Activated naive CD8-positive, alpha-beta T cell treated with anti-CD3 and anti-CD28 coated beads, Interleukin-2, amount 10 ng/mL, durations not matched to agents 7 days and 5 days (primary cell): Measurements from ENCODE around the gene IL1RL2. TPM values are rescaled to one million over a fixed set of nuclear protein-coding genes. Genes with fewer than 3 reads are reported as not detected.
A peak's percentile ranks its signal among the peaks of the same experiment; 100 is the strongest.

Experiments
- ATAC-seq: fragments of 150-1000 bp; cut with Tn5 transposase; one replicate; pipeline ENCODE4 v1.10.0; 2021; ENCODE audit warnings: low read depth, moderate library complexity
- POLR2A ChIA-PET: fragments of 350-600 bp; sonication (Branson Sonifier 250); formaldehyde crosslinking; loops from one replicate; lab custom pipeline; 2021; ENCODE audit warnings: antibody characterized with exemption; lab: Charles Lee
- DNase-seq: peaks from one replicate; pipeline ENCODE4 v3.0.0; 2021
- H3K27ac Mint-ChIP-seq: one replicate; pipeline ENCODE4 v1.8.0; 2022; ENCODE audit warnings: mild to moderate bottlenecking, mixed read lengths
- H3K27me3 Mint-ChIP-seq: one replicate; pipeline ENCODE4 v1.8.0; 2022; ENCODE audit warnings: mild to moderate bottlenecking, moderate library complexity, mixed read lengths
- H3K36me3 Mint-ChIP-seq: one replicate; pipeline ENCODE4 v1.8.0; 2021; ENCODE audit warnings: mild to moderate bottlenecking, mixed read lengths
- H3K4me1 Mint-ChIP-seq: one replicate; pipeline ENCODE4 v1.8.0; 2021; ENCODE audit warnings: mixed read lengths
- H3K4me3 Mint-ChIP-seq: one replicate; pipeline ENCODE4 v1.8.0; 2022; ENCODE audit warnings: mild to moderate bottlenecking, moderate library complexity, mixed read lengths
- H3K9me3 Mint-ChIP-seq: one replicate; pipeline ENCODE4 v1.8.0; 2021; ENCODE audit warnings: mixed read lengths
- total RNA-seq, 2 experiments: library from RNA; stranded (reverse); gene quantifications; one replicate each; pipeline ENCODE4 v1.2.3, GENCODE V29; 2021

IL1RL2 gene
- total RNA-seq, 2 experiments from 2014 or later: not detected

GRCh38 chr2:102278720-102279390 is 92.0 kb downstream of the IL1RL2 start:
- H3K36me3 Mint-ChIP-seq: peaks cover 37% of the 10 kb centered on the region
- DNase-seq (no peak), ATAC-seq (no peak)
- peaks cover 59% of the 10 kb centered on the region for H3K4me1 Mint-ChIP-seq
- no peaks in the 10 kb centered on the region for H3K27me3 Mint-ChIP-seq
- peak overlapping the region; percentile 67 for H3K27ac Mint-ChIP-seq
- peak overlapping the region; percentile 42 for H3K4me3 Mint-ChIP-seq
- H3K9me3 Mint-ChIP-seq: peaks cover 10% of the 10 kb centered on the region
- POLR2A ChIA-PET: interaction anchor here (0.6 to 3.5 kb wide), 3 partner anchors 12 to 1027 kb away, joined by 3 to 11 read pairs (median 4); no protein-coding TSS in a partner anchor

GRCh38 chr2:102279391-102279735 is 92.5 kb downstream of the IL1RL2 start:
- POLR2A ChIA-PET: interaction anchor here (0.6 to 1.6 kb wide), 2 partner anchors 14 to 77 kb away, joined by 3 to 4 read pairs; no protein-coding TSS in a partner anchor
- no peak for ATAC-seq
- H3K4me1 Mint-ChIP-seq: peaks cover 57% of the 10 kb centered on the region
- H3K9me3 Mint-ChIP-seq: peaks cover 9% of the 10 kb centered on the region
- H3K27ac Mint-ChIP-seq: peak overlapping the region; percentile 22
- no peaks in the 10 kb centered on the region for H3K27me3 Mint-ChIP-seq
- no peak overlapping the region for H3K4me3 Mint-ChIP-seq
- peaks cover 31% of the 10 kb centered on the region for H3K36me3 Mint-ChIP-seq
- no peak for DNase-seq

GRCh38 chr2:102282678-102283091 is 95.9 kb downstream of the IL1RL2 start:
- Mint-ChIP-seq H3K27ac (no peak overlapping the region), H3K4me3 (no peak overlapping the region), H3K4me1 (peaks cover 33% of the 10 kb centered on the region), H3K9me3 (no peaks in the 10 kb centered on the region), H3K36me3 (peaks cover 10% of the 10 kb centered on the region), H3K27me3 (peaks cover 3% of the 10 kb centered on the region)
- ATAC-seq: no peak
- no peak for DNase-seq
- POLR2A ChIA-PET: interaction anchor here (0.9 kb wide), 1 partner anchor 9 kb away, joined by 3 read pairs; no protein-coding TSS in a partner anchor

GRCh38 chr2:102283996-102284395 is 97.2 kb downstream of the IL1RL2 start:
- H3K27me3 Mint-ChIP-seq: peaks cover 5% of the 10 kb centered on the region
- peaks cover 3% of the 10 kb centered on the region for H3K9me3 Mint-ChIP-seq
- ATAC-seq (no peak), DNase-seq (no peak)
- H3K4me3 Mint-ChIP-seq: no peak overlapping the region
- H3K4me1 Mint-ChIP-seq: peaks cover 24% of the 10 kb centered on the region
- peaks cover 10% of the 10 kb centered on the region for H3K36me3 Mint-ChIP-seq
- POLR2A ChIA-PET: interaction anchor here (0.6 kb wide), 1 partner anchor 10 kb away, joined by 3 read pairs; no protein-coding TSS in a partner anchor
- H3K27ac Mint-ChIP-seq: no peak overlapping the region

- H3K9me3 Mint-ChIP-seq: peaks cover 4% of the 10 kb centered on the region
- H3K4me3 Mint-ChIP-seq: no peak overlapping the region
- peaks cover 20% of the 10 kb centered on the region for H3K4me1 Mint-ChIP-seq
- ATAC-seq: no peak
- DNase-seq: no peak
- peaks cover 5% of the 10 kb centered on the region for H3K27me3 Mint-ChIP-seq
- H3K27ac Mint-ChIP-seq: no peak overlapping the region
- peaks cover 11% of the 10 kb centered on the region for H3K36me3 Mint-ChIP-seq
- POLR2A ChIA-PET: interaction anchor here (0.8 kb wide), 1 partner anchor 8 kb away, joined by 3 read pairs; no protein-coding TSS in a partner anchor
These were observed 97.8 kb downstream of the IL1RL2 start for GRCh38 chr2:102284611-102285010.

GRCh38 chr2:102285368-102285767 is 98.5 kb downstream of the IL1RL2 start:
- no peak overlapping the region for H3K4me3 Mint-ChIP-seq
- H3K36me3 Mint-ChIP-seq: peaks cover 15% of the 10 kb centered on the region
- POLR2A ChIA-PET: interaction anchor here (0.7 to 0.8 kb wide), 2 partner anchors 9 to 18 kb away, joined by 3 to 4 read pairs; no protein-coding TSS in a partner anchor
- DNase-seq (no peak), ATAC-seq (no peak)
- H3K27me3 Mint-ChIP-seq: peaks cover 5% of the 10 kb centered on the region
- no peak overlapping the region for H3K27ac Mint-ChIP-seq
- H3K4me1 Mint-ChIP-seq: peaks cover 22% of the 10 kb centered on the region
- H3K9me3 Mint-ChIP-seq: peaks cover 6% of the 10 kb centered on the region

DNA sequence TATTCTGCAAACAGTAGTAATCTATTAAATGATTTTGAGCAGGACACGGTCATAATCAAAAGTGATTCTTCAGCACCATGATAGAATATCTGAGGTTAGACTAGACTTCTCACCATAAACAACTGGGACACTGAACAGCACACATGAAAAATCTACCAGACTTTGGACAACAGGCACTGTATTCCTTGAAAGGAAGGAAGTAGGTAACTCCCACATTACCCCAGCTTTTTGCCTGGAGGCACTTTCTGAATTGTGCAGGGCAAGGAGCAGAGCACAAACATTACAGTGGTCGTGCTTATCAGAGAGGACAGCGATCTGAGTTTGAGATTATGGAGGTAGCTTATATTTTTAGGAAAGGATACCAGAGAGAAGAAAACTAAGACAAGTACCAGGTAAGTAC is 99.2 kb downstream of the IL1RL2 start:
- POLR2A ChIA-PET: interaction anchor here (0.7 to 0.8 kb wide), 3 partner anchors 9 to 811 kb away, joined by 3 to 4 read pairs (median 3); partner anchors contain the start of gene RFX8
- peaks cover 6% of the 10 kb centered on the region for H3K9me3 Mint-ChIP-seq

GRCh38 chr2:102289129-102289528 is 102.3 kb downstream of the IL1RL2 start:
- ATAC-seq: no peak
- POLR2A ChIA-PET: no interaction called here
- Mint-ChIP-seq H3K27me3 (peaks cover 5% of the 10 kb centered on the region), H3K9me3 (peaks cover 6% of the 10 kb centered on the region), H3K4me3 (no peak overlapping the region), H3K4me1 (peaks cover 39% of the 10 kb centered on the region), H3K36me3 (peaks cover 15% of the 10 kb centered on the region), H3K27ac (no peak overlapping the region)
- DNase-seq: no peak

More for the DNA sequence above, 99.2 kb downstream of the IL1RL2 start:
- no peak overlapping the region for H3K27ac Mint-ChIP-seq
- no peak for DNase-seq
- no peak overlapping the region for H3K4me3 Mint-ChIP-seq
- H3K36me3 Mint-ChIP-seq: peaks cover 15% of the 10 kb centered on the region
- peaks cover 23% of the 10 kb centered on the region for H3K4me1 Mint-ChIP-seq
- no peak for ATAC-seq
- H3K27me3 Mint-ChIP-seq: peaks cover 5% of the 10 kb centered on the region

Other genes starting within 250 kb of the IL1RL2 start
- gene IL1R2, start 195.1 kb upstream of the IL1RL2 start, total RNA-seq: under 1 TPM in 1 of 2 experiments, not detected in 1; 0.53 TPM
- gene IL1R1, start 44.3 kb upstream of the IL1RL2 start, total RNA-seq: under 1 TPM in 1 of 2 experiments, not detected in 1; 0.11 TPM
- not detected for gene IL1RL1, start 124.5 kb downstream of the IL1RL2 start, total RNA-seq
- gene IL18R1, start 168.8 kb downstream of the IL1RL2 start, total RNA-seq: 10 to 100 TPM; 37.3 to 40.3 TPM
- gene IL18RAP, start 236.1 kb downstream of the IL1RL2 start, total RNA-seq: 10 to 100 TPM; 16.7 to 16.8 TPM